Fibroblast of pulmonary artery (primary cell): Measurements from ENCODE around the gene TIGD3.

ENCODE experiments used
- DNase-seq: peaks from one replicate; pipeline ENCODE4 v3.0.0-alpha.2; 2010; ENCODE audit warnings: low read depth
- H3K4me3 ChIP-seq: replicated peaks from 2 replicates; pipeline ENCODE4 v1.5.1; 2011; ENCODE audit warnings: low read depth, mild to moderate bottlenecking, control low read depth, low read length, moderate library complexity
- CTCF ChIP-seq: IDR thresholded peaks from 2 replicates; pipeline ENCODE4 v1.5.1; 2011; ENCODE audit warnings: mild to moderate bottlenecking, control low read depth, low read length, inconsistent platforms; ENCODE audit errors: missing control alignments

Gene TIGD3

GRCh38 chr11:65353900-65354264 lies 669 bp upstream of the TIGD3 start:
- H3K4me3 ChIP-seq: peak overlapping the region; percentile 60
- no peak for TF ChIP-seq CTCF
- no peak for DNase-seq

GRCh38 chr11:65355013-65355775 lies 643 bp downstream of the TIGD3 start:
- no peak for TF ChIP-seq CTCF
- H3K4me3 ChIP-seq: peak overlapping the region; percentile 42

GRCh38 chr11:65355776-65356393 lies 1.3 kb downstream of the TIGD3 start:
- peak overlapping the region; percentile 24 for H3K4me3 ChIP-seq
- TF ChIP-seq CTCF: no peak
- DNase-seq: peak; percentile 42

More at GRCh38 chr11:65355013-65355775, 643 bp downstream of the TIGD3 start:
- DNase-seq: no peak

GRCh38 chr11:65356394-65356972 lies 1.9 kb downstream of the TIGD3 start:
- no peak for TF ChIP-seq CTCF
- no peak overlapping the region for H3K4me3 ChIP-seq

GRCh38 chr11:65357856-65358356 lies 3.4 kb downstream of the TIGD3 start:
- TF ChIP-seq CTCF: no peak
- no peak overlapping the region for H3K4me3 ChIP-seq
- DNase-seq: peak; percentile 35

More at GRCh38 chr11:65356394-65356972, 1.9 kb downstream of the TIGD3 start:
- no peak for DNase-seq

- no peak for DNase-seq
- no peak for TF ChIP-seq CTCF
- H3K4me3 ChIP-seq: no peak overlapping the region
Observed at GRCh38 chr11:65362320-65362931, 7.9 kb downstream of the TIGD3 start.
